GM12801 (cell line): ENCODE measurements around the gene PPM1D.

Experiments
- TF ChIP-seq, protein P1 (sequence below): IDR thresholded peaks from one replicate; pipeline ENCODE4 v1.5.1; 2011; ENCODE audit warnings: control low read depth; ENCODE audit not compliant: insufficient read length; ENCODE audit errors: extremely low read depth

PPM1D gene

GRCh38 chr17:60604686-60605334 lies 4.8 kb downstream of the PPM1D start:
- TF ChIP-seq, protein P1, sequence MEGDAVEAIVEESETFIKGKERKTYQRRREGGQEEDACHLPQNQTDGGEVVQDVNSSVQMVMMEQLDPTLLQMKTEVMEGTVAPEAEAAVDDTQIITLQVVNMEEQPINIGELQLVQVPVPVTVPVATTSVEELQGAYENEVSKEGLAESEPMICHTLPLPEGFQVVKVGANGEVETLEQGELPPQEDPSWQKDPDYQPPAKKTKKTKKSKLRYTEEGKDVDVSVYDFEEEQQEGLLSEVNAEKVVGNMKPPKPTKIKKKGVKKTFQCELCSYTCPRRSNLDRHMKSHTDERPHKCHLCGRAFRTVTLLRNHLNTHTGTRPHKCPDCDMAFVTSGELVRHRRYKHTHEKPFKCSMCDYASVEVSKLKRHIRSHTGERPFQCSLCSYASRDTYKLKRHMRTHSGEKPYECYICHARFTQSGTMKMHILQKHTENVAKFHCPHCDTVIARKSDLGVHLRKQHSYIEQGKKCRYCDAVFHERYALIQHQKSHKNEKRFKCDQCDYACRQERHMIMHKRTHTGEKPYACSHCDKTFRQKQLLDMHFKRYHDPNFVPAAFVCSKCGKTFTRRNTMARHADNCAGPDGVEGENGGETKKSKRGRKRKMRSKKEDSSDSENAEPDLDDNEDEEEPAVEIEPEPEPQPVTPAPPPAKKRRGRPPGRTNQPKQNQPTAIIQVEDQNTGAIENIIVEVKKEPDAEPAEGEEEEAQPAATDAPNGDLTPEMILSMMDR = no peak

- TF ChIP-seq, protein P1 = no peak
Observed at GRCh38 chr17:60606036-60606435, 6.0 kb downstream of the PPM1D start.

GRCh38 chr17:60610473-60610872 lies 10.5 kb downstream of the PPM1D start:
- TF ChIP-seq, protein P1 = no peak

GRCh38 chr17:60613325-60613724 lies 13.3 kb downstream of the PPM1D start:
- TF ChIP-seq, protein P1 = no peak

- TF ChIP-seq, protein P1 = no peak
Observed at GRCh38 chr17:60615108-60615507, 15.1 kb downstream of the PPM1D start.

GRCh38 chr17:60615840-60616239 lies 15.8 kb downstream of the PPM1D start:
- TF ChIP-seq, protein P1 = no peak

- TF ChIP-seq, protein P1 = no peak
Observed at GRCh38 chr17:60618080-60618479, 18.1 kb downstream of the PPM1D start.
